Prostate gland (tissue), 2 donors: ENCODE measurements around the gene CLMP.

Experiments used
- POLR2A ChIP-seq: fragments of 450-650 bp; IDR thresholded peaks from one replicate; pipeline ENCODE4 v1.6.1; 2016; ENCODE audit warnings: antibody characterized with exemption, mild to moderate bottlenecking
- POLR2AphosphoS5 ChIP-seq: sonication (generic); formaldehyde crosslinking; IDR thresholded peaks from one replicate; pipeline ENCODE4 v1.6.1; 2017; ENCODE audit warnings: antibody characterized with exemption
- TF ChIP-seq, protein P1 (sequence below), 4 experiments: fragments of 200-600 bp in 2 of 4; fragments of 450-650 bp in 2 of 4; sonication (generic) in 2 of 4; IDR thresholded peaks; 1 replicate in 3 of 4; 2 replicates in 1 of 4; pipeline ENCODE4 v1.5.1; 2016 to 2019; ENCODE audit warnings: antibody characterized with exemption in 4 of 4, mild to moderate bottlenecking in 2 of 4, moderate library complexity in 2 of 4

DNA sequence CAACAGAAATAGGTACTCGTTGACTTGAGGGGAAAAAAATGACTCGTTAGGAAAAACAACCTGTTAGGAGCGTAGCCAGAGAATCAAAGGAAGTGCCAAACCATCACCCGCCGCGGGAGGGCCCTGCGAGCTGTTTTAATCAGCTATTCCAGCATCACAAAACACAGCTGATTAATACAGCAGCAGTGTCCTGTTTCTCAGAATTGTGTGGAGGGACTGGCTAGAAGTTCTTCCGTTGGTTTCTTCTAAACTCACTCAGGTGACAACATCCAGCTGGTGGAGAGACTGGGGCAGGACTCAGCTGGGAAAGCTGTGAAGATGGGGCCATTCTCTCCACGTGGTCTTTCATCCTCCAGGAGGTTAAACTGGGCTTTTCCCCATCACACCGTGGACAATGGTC lies 161.2 kb downstream of the CLMP start:
- TF ChIP-seq POLR2A (no peak), POLR2AphosphoS5 (no peak)
- TF ChIP-seq, protein P1, sequence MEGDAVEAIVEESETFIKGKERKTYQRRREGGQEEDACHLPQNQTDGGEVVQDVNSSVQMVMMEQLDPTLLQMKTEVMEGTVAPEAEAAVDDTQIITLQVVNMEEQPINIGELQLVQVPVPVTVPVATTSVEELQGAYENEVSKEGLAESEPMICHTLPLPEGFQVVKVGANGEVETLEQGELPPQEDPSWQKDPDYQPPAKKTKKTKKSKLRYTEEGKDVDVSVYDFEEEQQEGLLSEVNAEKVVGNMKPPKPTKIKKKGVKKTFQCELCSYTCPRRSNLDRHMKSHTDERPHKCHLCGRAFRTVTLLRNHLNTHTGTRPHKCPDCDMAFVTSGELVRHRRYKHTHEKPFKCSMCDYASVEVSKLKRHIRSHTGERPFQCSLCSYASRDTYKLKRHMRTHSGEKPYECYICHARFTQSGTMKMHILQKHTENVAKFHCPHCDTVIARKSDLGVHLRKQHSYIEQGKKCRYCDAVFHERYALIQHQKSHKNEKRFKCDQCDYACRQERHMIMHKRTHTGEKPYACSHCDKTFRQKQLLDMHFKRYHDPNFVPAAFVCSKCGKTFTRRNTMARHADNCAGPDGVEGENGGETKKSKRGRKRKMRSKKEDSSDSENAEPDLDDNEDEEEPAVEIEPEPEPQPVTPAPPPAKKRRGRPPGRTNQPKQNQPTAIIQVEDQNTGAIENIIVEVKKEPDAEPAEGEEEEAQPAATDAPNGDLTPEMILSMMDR (IDR thresholded peaks at IDR 0.05), result no peak
